ENCODE results near the gene TRAK2.

Gene TRAK2

DNA sequence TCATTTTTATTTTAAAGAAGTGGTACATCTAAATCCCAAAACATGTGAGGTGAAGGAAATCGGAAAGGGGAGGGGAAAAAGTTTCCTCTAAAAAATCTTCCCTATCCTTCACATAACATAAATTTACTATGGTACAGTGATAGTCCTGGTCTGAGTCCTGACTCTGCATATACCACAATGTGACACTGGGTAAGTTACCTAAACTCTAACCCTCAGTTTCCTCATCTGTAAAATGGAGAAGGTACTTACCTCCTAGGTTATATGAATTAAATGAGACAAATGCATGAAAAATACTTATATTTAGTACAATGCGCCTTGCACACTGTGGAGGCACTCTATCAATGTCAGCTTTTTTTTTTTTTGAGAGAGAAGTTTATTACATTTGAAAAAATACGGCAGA, 42.3 kb downstream of the TRAK2 start:
- no peak overlapping the region for H3K4me3 ChIP-seq (ENCODE audit: low read length, poor library complexity, severe bottlenecking)
- no peaks in the 10 kb centered on the region for H4K20me1 ChIP-seq (ENCODE audit: insufficient read depth, low read length, poor library complexity, severe bottlenecking)
- peaks cover 26% of the 10 kb centered on the region for H3K4me1 ChIP-seq (ENCODE audit: insufficient read depth, low read length, poor library complexity, severe bottlenecking)
- no peaks in the 10 kb centered on the region for H3K27me3 ChIP-seq (ENCODE audit: insufficient read depth, low read length, poor library complexity, severe bottlenecking)
- no peaks in the 10 kb centered on the region for H3K9me2 ChIP-seq (replicated peaks; ENCODE audit: low read depth, low read length)
- H3K4me2 ChIP-seq (ENCODE audit: low read depth, low read length, poor library complexity, severe bottlenecking) = no peak overlapping the region
- H3K36me3 ChIP-seq (ENCODE audit: insufficient read depth, low read length) = no peaks in the 10 kb centered on the region; the same call in 1 of the 2 replicates
- no peak for TF ChIP-seq EZH2phosphoT487 (IDR thresholded peaks at IDR 0.05; ENCODE audit: borderline replicate concordance)
- TF ChIP-seq, protein P1, sequence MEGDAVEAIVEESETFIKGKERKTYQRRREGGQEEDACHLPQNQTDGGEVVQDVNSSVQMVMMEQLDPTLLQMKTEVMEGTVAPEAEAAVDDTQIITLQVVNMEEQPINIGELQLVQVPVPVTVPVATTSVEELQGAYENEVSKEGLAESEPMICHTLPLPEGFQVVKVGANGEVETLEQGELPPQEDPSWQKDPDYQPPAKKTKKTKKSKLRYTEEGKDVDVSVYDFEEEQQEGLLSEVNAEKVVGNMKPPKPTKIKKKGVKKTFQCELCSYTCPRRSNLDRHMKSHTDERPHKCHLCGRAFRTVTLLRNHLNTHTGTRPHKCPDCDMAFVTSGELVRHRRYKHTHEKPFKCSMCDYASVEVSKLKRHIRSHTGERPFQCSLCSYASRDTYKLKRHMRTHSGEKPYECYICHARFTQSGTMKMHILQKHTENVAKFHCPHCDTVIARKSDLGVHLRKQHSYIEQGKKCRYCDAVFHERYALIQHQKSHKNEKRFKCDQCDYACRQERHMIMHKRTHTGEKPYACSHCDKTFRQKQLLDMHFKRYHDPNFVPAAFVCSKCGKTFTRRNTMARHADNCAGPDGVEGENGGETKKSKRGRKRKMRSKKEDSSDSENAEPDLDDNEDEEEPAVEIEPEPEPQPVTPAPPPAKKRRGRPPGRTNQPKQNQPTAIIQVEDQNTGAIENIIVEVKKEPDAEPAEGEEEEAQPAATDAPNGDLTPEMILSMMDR (conservative IDR thresholded peaks at IDR 0.05; ENCODE audit: low read length) = no peak
- H3K9ac ChIP-seq (ENCODE audit: low read depth, low read length, poor library complexity, severe bottlenecking) = no peak overlapping the region
- H3K9me3 ChIP-seq (ENCODE audit: insufficient read depth, low read depth, low read length) = no peaks in the 10 kb centered on the region
- H3K79me2 ChIP-seq (ENCODE audit: insufficient read depth, low read length) = peaks cover 10% of the 10 kb centered on the region; the same call in 1 of the 2 replicates
- H3F3A ChIP-seq (ENCODE audit: low read depth) = 0 out of 2 replicates have a peak, but pooled peaks cover under 1% of the 10 kb centered on the region
- H2AFZ ChIP-seq (ENCODE audit: low read length) = no peak overlapping the region

DNA sequence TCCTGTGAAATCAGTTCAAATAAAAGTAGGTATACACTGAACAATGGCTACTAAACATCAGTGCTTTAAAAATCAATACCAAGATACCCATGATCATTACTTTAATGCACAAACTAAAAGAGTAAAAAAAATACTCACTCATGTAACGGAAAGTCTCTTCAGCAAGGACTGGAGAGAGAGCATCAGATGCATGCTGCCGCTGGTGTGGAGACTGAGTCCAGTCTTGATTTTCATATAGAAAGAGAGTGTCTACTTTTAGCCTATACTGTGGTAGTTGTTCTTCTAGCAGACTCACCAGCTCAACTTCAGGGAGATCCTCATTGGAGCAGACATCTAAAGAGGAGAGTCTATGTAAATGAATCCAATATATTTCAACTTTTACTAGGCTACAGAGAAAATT, 44.0 kb downstream of the TRAK2 start:
- H2AFZ ChIP-seq (ENCODE audit: low read length) = no peak overlapping the region
- H3K9me3 ChIP-seq (ENCODE audit: insufficient read depth, low read depth, low read length) = no peaks in the 10 kb centered on the region
- H3K27me3 ChIP-seq (ENCODE audit: insufficient read depth, low read length, poor library complexity, severe bottlenecking) = no peaks in the 10 kb centered on the region
- H3K4me1 ChIP-seq (ENCODE audit: insufficient read depth, low read length, poor library complexity, severe bottlenecking) = peaks cover 10% of the 10 kb centered on the region
- H3K36me3 ChIP-seq (ENCODE audit: insufficient read depth, low read length) = no peaks in the 10 kb centered on the region; the same call in 1 of the 2 replicates
- H3K4me3 ChIP-seq (ENCODE audit: low read length, poor library complexity, severe bottlenecking) = no peak overlapping the region
- TF ChIP-seq, protein P1 (conservative IDR thresholded peaks at IDR 0.05; ENCODE audit: low read length) = no peak
- TF ChIP-seq EZH2phosphoT487 (IDR thresholded peaks at IDR 0.05; ENCODE audit: borderline replicate concordance) = no peak
- H3K9me2 ChIP-seq (replicated peaks; ENCODE audit: low read depth, low read length) = no peaks in the 10 kb centered on the region
- H4K20me1 ChIP-seq (ENCODE audit: insufficient read depth, low read length, poor library complexity, severe bottlenecking) = no peaks in the 10 kb centered on the region
- no peak overlapping the region for H3K9ac ChIP-seq (ENCODE audit: low read depth, low read length, poor library complexity, severe bottlenecking)
- H3K79me2 ChIP-seq (ENCODE audit: insufficient read depth, low read length) = no peaks in the 10 kb centered on the region
- no peaks in the 10 kb centered on the region for H3F3A ChIP-seq (ENCODE audit: low read depth)
- H3K4me2 ChIP-seq (ENCODE audit: low read depth, low read length, poor library complexity, severe bottlenecking) = no peak overlapping the region

DNA sequence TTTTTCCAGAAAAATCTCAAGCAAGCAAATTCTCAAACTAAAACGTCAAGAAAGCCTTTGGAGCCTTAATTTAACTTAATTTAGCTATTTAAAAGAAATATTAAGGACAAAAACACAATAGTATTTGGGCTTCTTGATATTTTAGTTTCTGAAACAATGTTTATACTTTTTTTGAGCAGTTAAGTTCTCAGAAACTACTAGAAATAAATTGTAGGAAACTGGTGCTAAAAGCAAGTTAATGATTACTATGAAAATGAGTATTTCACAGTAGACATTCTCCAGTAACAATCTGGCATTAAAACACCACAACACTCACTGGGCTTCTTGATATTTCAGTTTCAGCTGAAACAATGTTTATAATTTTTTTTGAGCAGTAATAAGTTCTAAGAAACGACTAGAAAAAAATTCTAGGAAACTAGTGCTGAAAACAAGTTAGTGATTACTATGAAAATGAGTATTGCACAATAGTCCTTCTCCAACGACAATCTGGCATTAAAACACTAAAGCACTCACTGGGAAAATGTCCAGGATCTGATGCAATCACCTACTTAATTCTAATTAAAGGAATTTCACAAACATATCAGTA, 45.1 kb downstream of the TRAK2 start:
- Histone ChIP-seq H3K9ac (ENCODE audit: low read depth, low read length, poor library complexity, severe bottlenecking) (no peak overlapping the region), H3K9me3 (ENCODE audit: insufficient read depth, low read depth, low read length) (no peaks in the 10 kb centered on the region), H3K27me3 (ENCODE audit: insufficient read depth, low read length, poor library complexity, severe bottlenecking) (no peaks in the 10 kb centered on the region), H3K4me2 (ENCODE audit: low read depth, low read length, poor library complexity, severe bottlenecking) (no peak overlapping the region), H3K4me3 (ENCODE audit: low read length, poor library complexity, severe bottlenecking) (no peak overlapping the region), H3F3A (ENCODE audit: low read depth) (no peaks in the 10 kb centered on the region), H3K4me1 (ENCODE audit: insufficient read depth, low read length, poor library complexity, severe bottlenecking) (peaks cover 8% of the 10 kb centered on the region), H3K36me3 (ENCODE audit: insufficient read depth, low read length) (no peaks in the 10 kb centered on the region; the same call in 1 of the 2 replicates), H3K79me2 (ENCODE audit: insufficient read depth, low read length) (no peaks in the 10 kb centered on the region), H2AFZ (ENCODE audit: low read length) (no peak overlapping the region), H3K9me2 (replicated peaks; ENCODE audit: low read depth, low read length) (no peaks in the 10 kb centered on the region), H4K20me1 (ENCODE audit: insufficient read depth, low read length, poor library complexity, severe bottlenecking) (no peaks in the 10 kb centered on the region)
- TF ChIP-seq, protein P1 (conservative IDR thresholded peaks at IDR 0.05; ENCODE audit: low read length) = no peak
- no peak for TF ChIP-seq EZH2phosphoT487 (IDR thresholded peaks at IDR 0.05; ENCODE audit: borderline replicate concordance)

All from Loucy (cell line).